HepG2 (cell line): ENCODE data around the gene TOLLIP. TPM values are rescaled to one million over a fixed set of nuclear protein-coding genes. Genes with fewer than 3 reads are reported as not detected.

Source experiments
- ERF ChIP-seq: IDR thresholded peaks from 2 replicates; pipeline ENCODE4 v1.6.1; 2018; ENCODE audit warnings: missing biosample characterization, missing genetic modification reagents
- GZF1 ChIP-seq: sonication (generic); formaldehyde crosslinking; IDR thresholded peaks from 2 replicates; pipeline ENCODE4 v1.5.1; 2020; ENCODE audit warnings: mild to moderate bottlenecking, missing genetic modification reagents
- IRX3 ChIP-seq: sonication (generic); formaldehyde crosslinking; IDR thresholded peaks from 2 replicates; pipeline ENCODE4 v1.8.1; 2023; ENCODE audit warnings: mild to moderate bottlenecking, low read depth, missing genetic modification reagents, borderline replicate concordance
- MXD1 ChIP-seq: sonication (generic); formaldehyde crosslinking; IDR thresholded peaks from 2 replicates; pipeline ENCODE4 v1.4.0; 2020; ENCODE audit warnings: mild to moderate bottlenecking, missing genetic modification reagents
- MYC ChIP-seq: sonication (generic); formaldehyde crosslinking; IDR thresholded peaks from 2 replicates; pipeline ENCODE4 v1.9.0; 2021; ENCODE audit warnings: missing genetic modification reagents, borderline replicate concordance
- RAD21 ChIP-seq: fragments of 450-650 bp; formaldehyde crosslinking; IDR thresholded peaks from 2 replicates; pipeline ENCODE4 v1.5.0; 2020; ENCODE audit warnings: mild to moderate bottlenecking
- REL ChIP-seq: sonication (generic); formaldehyde crosslinking; conservative IDR thresholded peaks from 2 replicates; pipeline ENCODE4 v1.8.0; 2022; ENCODE audit warnings: mild to moderate bottlenecking, missing genetic modification reagents, moderate library complexity
- TGIF2 ChIP-seq: IDR thresholded peaks from 2 replicates; pipeline ENCODE4 v1.6.1; 2016; ENCODE audit warnings: control low read depth, missing compliant biosample characterization
- ZMYM4 ChIP-seq: sonication (generic); formaldehyde crosslinking; IDR thresholded peaks from 2 replicates; pipeline ENCODE4 v1.8.1; 2023; ENCODE audit warnings: mild to moderate bottlenecking, missing genetic modification reagents
- ZNF550 ChIP-seq: sonication (generic); formaldehyde crosslinking; IDR thresholded peaks from 2 replicates; pipeline ENCODE4 v1.4.0; 2020; ENCODE audit warnings: mild to moderate bottlenecking, missing genetic modification reagents, borderline replicate concordance
- ZNF75D ChIP-seq: sonication (generic); formaldehyde crosslinking; IDR thresholded peaks from 2 replicates; pipeline ENCODE4 v1.8.1; 2023; ENCODE audit warnings: missing genetic modification reagents, mild to moderate bottlenecking, borderline replicate concordance
- polyA plus RNA-seq, 8 experiments: library from polyadenylated mRNA; depleted of rRNA in 3 of 8; stranded (reverse) in 7 of 8; unstranded in 1 of 8; fragments of >200 nt; fragmentation: Illumina TruSeq in 4 of 8; extraction: Trizol in 4 of 8; gene quantifications; 2 replicates each; pipeline versions ENCODE4 v1.2.1 to v1.2.3, GENCODE V29; 2011 to 2016; ENCODE audit warnings: low read depth in 4 of 8, missing spikeins in 1 of 8, mixed read lengths in 1 of 8; ENCODE audit not compliant: insufficient read depth in 1 of 8
- total RNA-seq, 5 experiments: library from RNA; depleted of rRNA; stranded (reverse); fragments of >200 nt; fragmentation: Illumina TruSeq; extraction: Trizol; gene quantifications; 2 replicates each; pipeline ENCODE4 v1.2.3, GENCODE V29; 2016; ENCODE audit warnings: low read depth in 1 of 5
- TF ChIP-seq, protein P1 (sequence below): sonication (generic); formaldehyde crosslinking; IDR thresholded peaks from 2 replicates; pipeline ENCODE4 v1.4.0; 2020; ENCODE audit warnings: missing genetic modification reagents
- TF ChIP-seq, protein P2 (sequence below): sonication (generic); formaldehyde crosslinking; conservative IDR thresholded peaks from 2 replicates; pipeline ENCODE4 v1.8.0; 2022; ENCODE audit warnings: mild to moderate bottlenecking, moderate library complexity, missing genetic modification reagents
- TF ChIP-seq, protein P3 (sequence below): sonication (generic); formaldehyde crosslinking; IDR thresholded peaks from 2 replicates; pipeline ENCODE4 v1.4.0; 2020; ENCODE audit warnings: missing genetic modification reagents

The TOLLIP gene
- total and polyA plus RNA-seq, 2 of the 13 experiments (the other 11 are each of a cell fraction or from before 2014, with no cell fraction given) = 25.9 to 47.5 TPM

DNA sequence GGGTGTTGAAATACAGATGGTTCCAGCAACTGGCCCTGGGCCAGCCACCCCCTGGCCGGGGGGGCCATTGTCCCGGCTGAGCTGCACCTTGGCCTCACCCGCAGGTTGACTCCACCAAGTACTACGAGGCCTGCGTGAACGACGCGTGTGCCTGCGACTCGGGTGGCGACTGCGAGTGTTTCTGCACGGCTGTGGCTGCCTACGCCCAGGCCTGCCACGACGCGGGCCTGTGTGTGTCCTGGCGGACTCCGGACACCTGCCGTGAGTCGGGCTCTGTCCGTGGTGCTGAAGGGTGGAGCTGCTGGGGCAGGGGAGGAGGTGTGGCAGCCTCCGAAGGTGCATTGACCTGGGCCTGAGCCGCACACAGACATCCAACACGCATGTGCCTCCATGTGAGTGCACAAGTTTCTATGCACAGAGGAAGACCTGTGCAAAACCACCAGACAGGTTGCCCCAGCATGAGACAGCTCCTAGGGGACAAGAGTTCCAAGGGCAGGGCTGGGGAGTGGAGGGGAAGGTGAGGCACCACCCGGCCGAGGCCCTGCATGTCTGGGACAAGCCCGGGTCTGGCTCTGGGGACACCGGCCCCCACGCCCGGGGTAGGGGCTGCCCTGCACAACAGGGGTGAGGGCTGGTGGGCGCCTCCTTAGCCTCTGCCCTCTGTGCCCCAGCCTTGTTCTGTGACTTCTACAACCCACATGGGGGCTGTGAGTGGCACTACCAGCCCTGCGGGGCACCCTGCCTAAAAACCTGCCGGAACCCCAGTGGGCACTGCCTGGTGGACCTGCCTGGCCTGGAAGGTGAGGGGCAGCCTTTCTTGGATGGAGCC is 70.5 kb downstream of the TOLLIP start (continued):
- TF ChIP-seq IRX3 (CRISPR knock-in tag) (0 out of 2 replicates have a peak, but pooled peaks have one; percentile 28), ERF (CRISPR knock-in tag) (peak; percentile 70), ZNF75D (CRISPR knock-in tag) (peak; percentile 65; the same call in 1 of the 2 replicates), MXD1 (CRISPR knock-in tag) (peak; percentile 46; the same call in 1 of the 2 replicates), REL (CRISPR knock-in tag) (peak; percentile 63; the same call in 1 of the 2 replicates), ZNF550 (CRISPR knock-in tag) (no peak), ZMYM4 (0 out of 2 replicates have a peak, but pooled peaks have one; percentile 47), GZF1 (CRISPR knock-in tag) (no peak), RAD21 (no peak), MYC (peak; percentile 40; the same call in 1 of the 2 replicates), TGIF2 (CRISPR knock-in tag) (peak; percentile 90)
- TF ChIP-seq, protein P1, sequence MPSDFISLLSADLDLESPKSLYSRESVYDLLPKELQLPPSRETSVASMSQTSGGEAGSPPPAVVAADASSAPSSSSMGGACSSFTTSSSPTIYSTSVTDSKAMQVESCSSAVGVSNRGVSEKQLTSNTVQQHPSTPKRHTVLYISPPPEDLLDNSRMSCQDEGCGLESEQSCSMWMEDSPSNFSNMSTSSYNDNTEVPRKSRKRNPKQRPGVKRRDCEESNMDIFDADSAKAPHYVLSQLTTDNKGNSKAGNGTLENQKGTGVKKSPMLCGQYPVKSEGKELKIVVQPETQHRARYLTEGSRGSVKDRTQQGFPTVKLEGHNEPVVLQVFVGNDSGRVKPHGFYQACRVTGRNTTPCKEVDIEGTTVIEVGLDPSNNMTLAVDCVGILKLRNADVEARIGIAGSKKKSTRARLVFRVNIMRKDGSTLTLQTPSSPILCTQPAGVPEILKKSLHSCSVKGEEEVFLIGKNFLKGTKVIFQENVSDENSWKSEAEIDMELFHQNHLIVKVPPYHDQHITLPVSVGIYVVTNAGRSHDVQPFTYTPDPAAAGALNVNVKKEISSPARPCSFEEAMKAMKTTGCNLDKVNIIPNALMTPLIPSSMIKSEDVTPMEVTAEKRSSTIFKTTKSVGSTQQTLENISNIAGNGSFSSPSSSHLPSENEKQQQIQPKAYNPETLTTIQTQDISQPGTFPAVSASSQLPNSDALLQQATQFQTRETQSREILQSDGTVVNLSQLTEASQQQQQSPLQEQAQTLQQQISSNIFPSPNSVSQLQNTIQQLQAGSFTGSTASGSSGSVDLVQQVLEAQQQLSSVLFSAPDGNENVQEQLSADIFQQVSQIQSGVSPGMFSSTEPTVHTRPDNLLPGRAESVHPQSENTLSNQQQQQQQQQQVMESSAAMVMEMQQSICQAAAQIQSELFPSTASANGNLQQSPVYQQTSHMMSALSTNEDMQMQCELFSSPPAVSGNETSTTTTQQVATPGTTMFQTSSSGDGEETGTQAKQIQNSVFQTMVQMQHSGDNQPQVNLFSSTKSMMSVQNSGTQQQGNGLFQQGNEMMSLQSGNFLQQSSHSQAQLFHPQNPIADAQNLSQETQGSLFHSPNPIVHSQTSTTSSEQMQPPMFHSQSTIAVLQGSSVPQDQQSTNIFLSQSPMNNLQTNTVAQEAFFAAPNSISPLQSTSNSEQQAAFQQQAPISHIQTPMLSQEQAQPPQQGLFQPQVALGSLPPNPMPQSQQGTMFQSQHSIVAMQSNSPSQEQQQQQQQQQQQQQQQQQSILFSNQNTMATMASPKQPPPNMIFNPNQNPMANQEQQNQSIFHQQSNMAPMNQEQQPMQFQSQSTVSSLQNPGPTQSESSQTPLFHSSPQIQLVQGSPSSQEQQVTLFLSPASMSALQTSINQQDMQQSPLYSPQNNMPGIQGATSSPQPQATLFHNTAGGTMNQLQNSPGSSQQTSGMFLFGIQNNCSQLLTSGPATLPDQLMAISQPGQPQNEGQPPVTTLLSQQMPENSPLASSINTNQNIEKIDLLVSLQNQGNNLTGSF (CRISPR knock-in tag) = 0 out of 2 replicates have a peak, but pooled peaks have one; percentile 70
- TF ChIP-seq, protein P2, sequence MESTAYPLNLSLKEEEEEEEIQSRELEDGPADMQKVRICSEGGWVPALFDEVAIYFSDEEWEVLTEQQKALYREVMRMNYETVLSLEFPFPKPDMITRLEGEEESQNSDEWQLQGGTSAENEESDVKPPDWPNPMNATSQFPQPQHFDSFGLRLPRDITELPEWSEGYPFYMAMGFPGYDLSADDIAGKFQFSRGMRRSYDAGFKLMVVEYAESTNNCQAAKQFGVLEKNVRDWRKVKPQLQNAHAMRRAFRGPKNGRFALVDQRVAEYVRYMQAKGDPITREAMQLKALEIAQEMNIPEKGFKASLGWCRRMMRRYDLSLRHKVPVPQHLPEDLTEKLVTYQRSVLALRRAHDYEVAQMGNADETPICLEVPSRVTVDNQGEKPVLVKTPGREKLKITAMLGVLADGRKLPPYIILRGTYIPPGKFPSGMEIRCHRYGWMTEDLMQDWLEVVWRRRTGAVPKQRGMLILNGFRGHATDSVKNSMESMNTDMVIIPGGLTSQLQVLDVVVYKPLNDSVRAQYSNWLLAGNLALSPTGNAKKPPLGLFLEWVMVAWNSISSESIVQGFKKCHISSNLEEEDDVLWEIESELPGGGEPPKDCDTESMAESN (CRISPR knock-in tag) = 0 out of 2 replicates have a peak, but pooled peaks have one; percentile 53
- TF ChIP-seq, protein P3, sequence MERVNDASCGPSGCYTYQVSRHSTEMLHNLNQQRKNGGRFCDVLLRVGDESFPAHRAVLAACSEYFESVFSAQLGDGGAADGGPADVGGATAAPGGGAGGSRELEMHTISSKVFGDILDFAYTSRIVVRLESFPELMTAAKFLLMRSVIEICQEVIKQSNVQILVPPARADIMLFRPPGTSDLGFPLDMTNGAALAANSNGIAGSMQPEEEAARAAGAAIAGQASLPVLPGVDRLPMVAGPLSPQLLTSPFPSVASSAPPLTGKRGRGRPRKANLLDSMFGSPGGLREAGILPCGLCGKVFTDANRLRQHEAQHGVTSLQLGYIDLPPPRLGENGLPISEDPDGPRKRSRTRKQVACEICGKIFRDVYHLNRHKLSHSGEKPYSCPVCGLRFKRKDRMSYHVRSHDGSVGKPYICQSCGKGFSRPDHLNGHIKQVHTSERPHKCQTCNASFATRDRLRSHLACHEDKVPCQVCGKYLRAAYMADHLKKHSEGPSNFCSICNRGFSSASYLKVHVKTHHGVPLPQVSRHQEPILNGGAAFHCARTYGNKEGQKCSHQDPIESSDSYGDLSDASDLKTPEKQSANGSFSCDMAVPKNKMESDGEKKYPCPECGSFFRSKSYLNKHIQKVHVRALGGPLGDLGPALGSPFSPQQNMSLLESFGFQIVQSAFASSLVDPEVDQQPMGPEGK (CRISPR knock-in tag) = peak; percentile 25
